SHP77 (cell line): ENCODE measurements around the gene WWOX.

Experiments
- DNase-seq, 2 experiments: peaks; one replicate each; lab custom pipeline; 2025; lab: John Stamatoyannopoulos, UW

Gene WWOX

DNA sequence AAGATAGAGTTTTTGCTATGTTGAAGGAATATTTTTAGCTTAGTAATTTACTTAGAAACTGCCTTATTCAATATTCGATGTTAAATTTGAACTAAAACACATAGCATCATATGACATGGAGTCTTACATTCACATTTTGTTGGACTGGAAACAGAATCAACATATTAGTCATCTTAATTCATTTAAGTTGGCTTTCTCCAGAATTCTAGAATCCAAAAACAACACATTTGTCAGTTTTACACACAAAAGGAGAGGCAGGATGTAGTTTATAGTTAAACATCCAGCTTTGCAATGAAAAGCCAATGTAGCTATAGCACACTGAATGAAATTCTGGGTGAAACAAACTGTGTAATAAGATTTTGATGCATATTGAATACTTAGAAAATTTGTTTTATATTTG is 43.3 kb downstream of the WWOX start:
- no peak for DNase-seq

GRCh38 chr16:78146807-78147206 is 47.4 kb downstream of the WWOX start:
- no peak for DNase-seq

DNA sequence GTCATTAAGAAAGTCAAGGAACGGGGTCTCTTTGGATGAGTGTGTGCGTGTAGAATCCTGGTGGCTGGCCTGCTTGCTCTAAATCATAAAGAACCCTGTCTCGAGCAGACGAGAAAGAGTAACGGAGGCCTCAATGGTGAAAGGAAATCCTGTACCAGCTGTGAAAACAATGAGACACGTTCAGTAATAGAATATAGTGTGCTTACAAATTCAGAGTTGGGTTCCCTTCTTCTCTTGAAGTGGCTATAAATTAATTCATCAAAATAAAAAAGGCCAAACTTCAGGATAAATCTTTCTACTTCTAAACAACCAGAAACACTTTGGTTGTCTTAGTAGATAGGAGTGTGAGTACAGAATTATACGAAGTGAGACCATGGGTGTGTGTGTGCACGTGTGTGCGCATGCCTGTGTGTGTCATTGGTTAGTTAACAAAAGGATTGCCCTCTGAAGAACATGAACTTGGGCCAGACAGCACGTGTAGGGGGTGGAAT is 48.5 kb downstream of the WWOX start:
- peak; percentile 84 to 87 for DNase-seq

- no peak for DNase-seq
These were observed 50.8 kb downstream of the WWOX start for GRCh38 chr16:78150233-78150632.

DNA sequence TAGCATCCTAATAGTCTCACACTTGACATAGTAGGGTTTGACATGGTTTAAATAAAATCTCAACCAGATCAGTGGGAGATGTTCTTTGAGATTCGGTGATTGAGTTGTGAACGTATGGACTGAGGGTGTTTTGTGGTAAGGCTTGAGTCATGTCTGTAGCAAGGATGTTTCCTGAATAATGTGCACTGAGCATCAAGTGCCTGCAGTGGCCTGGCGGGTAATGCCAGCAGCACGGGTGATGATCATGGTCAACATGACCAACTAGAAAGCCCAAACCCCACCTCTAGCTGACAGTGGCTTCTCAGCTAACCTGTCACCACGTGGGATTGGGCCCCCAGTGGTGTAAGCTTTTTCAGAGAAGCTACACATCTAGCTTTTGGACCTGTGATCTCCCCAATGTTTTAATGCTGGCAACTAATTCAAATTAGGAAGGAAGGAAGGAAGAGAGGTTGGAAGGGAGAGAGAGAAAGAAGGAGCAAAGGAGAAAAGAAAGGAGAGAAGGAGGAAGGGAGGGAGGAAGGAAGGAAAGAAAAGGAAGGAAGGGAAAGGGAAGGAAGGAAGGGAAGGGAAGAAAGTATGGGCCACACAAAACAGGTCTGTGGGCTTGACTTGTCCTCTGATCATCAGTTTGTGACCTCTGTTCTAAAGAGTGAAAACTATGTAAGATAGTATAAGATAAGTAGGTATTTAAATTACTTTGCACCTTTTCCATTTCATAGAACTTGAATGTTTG is 55.4 kb downstream of the WWOX start:
- DNase-seq = no peak

DNA sequence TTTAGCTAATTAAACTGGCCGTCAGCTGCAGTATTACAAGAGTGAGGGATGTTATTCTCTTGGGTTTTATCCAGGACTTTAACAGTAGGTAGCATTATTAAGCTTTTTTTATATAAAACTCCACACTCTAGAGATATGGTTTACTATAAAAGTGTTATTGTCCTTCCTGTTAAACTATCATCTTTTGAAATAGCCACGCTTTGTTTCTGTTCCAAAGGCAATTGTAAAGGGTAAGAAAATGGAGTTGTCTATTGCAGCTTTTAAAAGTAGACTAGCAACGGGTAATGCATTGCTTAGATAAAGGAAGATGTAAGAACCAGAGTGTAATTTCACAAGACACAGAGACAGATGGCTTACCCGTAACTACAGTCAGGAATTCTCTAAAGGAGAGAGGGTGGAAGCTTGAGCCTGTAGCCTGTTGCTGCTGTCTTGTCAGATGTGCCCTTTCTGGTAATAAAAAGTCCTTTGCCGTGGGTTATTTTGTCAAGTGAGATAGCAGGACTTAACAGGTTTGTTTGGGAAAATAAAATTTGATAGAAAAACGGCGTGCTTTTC is 56.4 kb downstream of the WWOX start:
- no peak for DNase-seq

GRCh38 chr16:78161023-78161729 is 61.7 kb downstream of the WWOX start:
- DNase-seq = no peak

DNA sequence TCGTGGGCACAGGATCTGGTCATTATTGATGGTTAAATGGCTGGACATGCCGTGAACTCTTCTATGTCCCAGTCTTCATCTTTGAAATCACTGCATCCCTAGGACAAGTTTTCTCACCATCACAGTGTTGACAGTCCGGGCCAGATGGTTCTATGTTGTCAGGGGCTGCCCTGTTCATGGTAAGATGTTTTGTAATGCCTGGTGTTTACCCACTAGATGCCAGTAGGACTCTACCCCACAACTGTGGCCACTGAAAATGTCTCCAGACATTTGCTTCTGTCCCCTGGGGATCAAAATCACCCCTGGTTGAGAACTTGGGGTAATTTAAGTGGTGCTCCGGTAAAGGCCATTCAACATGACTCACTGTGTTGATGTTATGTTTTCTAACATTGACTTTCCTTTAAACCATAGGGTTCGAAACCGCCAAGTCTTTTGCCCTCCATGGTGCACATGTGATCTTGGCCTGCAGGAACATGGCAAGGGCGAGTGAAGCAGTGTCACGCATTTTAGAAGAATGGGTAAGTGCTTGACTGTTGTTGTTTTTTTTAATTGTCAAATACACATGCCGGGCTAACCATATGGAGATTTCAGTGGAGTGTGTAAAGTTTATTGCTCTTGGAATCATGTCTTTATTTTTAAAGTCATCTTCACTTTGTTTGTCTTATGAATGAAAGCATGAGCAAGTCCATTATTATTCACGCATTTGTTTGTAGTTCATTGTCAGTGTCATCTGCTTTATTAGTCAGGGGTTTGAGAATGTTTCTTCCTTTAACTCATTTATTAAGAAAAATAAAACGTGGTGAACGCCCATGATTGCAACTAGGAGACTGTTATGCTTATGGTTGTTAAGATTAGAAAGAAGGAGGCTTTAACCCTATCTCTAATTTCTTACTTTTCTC is 64.6 kb downstream of the WWOX start:
- DNase-seq = no peak

GRCh38 chr16:78170494-78170933 is 71.1 kb downstream of the WWOX start:
- no peak for DNase-seq

DNA sequence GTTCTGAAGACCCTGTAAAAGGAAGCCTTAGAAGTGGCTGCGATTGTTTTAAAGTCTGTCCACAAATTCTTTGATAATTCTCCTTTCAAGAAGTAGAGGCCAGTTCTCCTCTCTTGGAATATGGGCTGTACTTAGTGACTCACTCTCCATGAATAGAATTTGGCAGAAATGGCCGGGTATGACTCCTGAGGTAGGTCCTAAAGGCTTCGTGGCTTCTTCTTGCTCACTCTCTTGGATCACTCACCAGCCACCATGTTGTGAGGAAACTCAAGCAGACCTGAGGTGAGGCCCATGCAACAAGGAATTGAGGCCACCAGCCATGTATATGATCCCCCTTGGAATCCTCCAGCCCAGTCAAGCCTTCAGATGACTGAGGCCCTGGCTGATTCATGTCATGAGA is 75.8 kb downstream of the WWOX start:
- no peak for DNase-seq

DNA sequence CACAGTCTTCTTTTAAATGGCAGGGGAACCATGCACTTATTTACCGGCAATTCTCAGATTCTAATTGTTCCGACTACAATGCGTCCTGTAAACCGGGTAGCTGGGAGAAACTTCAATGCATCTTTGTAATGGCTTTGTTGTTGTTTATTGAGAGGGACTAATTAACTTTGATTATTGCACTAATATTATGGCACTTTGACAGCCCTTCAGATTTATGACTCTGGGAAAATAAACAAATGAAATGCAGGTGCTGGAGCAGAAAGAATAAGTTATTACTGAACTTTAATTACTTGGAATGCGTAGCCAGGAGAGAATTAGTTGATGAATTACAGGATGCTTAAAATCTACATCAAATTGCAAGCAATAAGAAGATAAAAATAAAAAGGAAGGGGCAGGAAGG is 77.0 kb downstream of the WWOX start:
- DNase-seq = no peak

GRCh38 chr16:78177218-78177617 is 77.8 kb downstream of the WWOX start:
- DNase-seq = no peak

GRCh38 chr16:78177987-78178386 is 78.5 kb downstream of the WWOX start:
- peak; percentile 16 to 30 for DNase-seq

DNA sequence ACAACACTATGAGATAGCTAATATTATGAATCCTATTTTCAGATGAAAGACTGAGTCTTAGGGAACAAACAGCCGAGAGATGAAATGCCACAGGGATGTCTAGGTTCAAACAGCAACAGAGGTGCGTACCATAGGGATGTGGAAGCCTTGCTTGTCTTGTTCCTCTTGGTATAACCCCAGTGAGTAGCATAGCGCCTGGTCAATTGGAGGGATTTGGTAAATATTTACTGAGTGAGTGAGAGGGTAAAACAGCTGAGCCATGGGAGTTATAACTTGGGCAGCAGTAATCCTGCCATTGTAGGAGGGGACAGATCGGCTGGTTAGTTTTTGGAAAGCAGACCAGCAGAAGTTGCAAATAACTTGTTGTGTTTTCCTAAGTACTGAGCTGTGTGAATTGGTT is 80.2 kb downstream of the WWOX start:
- DNase-seq = peak; percentile 46 to 61

DNA sequence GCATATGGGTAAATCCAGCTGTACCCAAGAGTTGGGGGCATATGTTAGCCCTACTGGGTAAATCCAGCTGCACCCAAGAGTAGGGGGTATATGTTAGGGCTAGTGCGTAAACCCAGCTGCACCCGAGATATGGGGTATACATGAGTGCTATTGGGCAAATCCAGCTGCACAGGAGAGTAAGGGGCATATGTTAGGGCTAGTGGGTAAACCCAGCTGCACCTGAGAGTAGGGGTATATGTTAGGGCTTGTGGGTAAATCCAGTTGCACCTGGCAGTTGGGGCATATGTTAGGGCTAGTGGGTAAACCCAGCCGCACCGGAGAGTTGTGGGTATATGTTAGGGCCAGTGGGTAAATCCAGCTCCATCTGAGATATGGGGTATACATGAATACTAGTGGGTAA is 80.9 kb downstream of the WWOX start:
- DNase-seq = peak in 1 of 2 experiments; percentile 69

GRCh38 chr16:78183437-78184237 is 84.2 kb downstream of the WWOX start:
- DNase-seq = peak; percentile 62 to 77

- peak; percentile 71 to 82 for DNase-seq
These were observed 85.1 kb downstream of the WWOX start for GRCh38 chr16:78184238-78185183.

GRCh38 chr16:78189121-78189520 is 89.7 kb downstream of the WWOX start:
- no peak for DNase-seq

DNA sequence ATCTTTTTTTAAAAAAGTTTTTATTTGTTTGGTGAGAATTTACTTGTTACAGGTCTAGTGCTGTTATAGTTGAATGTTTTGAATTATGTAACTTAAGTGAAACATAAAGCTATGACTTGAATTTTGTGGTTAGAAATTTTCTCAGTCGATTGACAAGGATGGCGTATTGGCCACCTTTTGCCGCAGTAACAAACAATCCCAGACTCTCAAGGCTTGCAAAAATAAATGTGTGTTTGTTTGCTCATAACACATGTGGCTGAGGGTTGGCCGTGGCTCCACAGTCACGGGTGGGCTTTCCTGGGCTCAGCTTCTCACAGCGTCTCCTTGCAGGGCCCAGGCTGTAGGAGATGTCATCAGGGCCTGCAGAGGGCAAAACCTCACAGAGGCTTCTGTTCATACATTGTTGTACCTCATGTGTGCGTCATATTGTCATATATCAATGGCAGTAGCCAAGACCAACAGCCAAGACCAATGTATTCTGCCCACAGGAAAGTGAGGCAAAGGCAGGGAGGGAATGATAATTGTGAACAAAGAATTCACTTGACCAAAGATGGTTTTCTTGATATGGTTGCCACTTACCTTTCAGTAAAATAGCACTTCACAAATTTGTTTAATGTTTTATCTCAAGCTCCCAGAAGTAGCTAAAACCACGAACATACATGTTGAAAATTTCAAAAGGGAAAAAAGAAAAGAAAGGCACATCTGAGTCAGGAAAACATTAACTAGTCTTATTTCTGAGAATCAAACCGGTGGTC is 93.5 kb downstream of the WWOX start:
- DNase-seq = no peak
